IMR-90 (cell line): Measurements from ENCODE around the gene ABR. TPM values are rescaled to one million over a fixed set of nuclear protein-coding genes. Genes with fewer than 3 reads are reported as not detected.

ENCODE experiments used
- ATAC-seq: fragments of 200-7000 bp; cut with Tn5 transposase; 2 replicates; pipeline ENCODE4 v1.9.1; 2020; ENCODE audit warnings: low read depth, mild to moderate bottlenecking, moderate library complexity
- BruUV-seq: library from RNA; stranded (reverse); fragments of 400-500 nt; replicated peaks from 2 replicates; lab custom pipeline; 2021; lab: Mats Ljungman, UMichigan
- CTCF ChIA-PET: fragments of 300-600 bp; formaldehyde crosslinking; extraction: SDS; loops from one replicate; lab custom pipeline; 2021; ENCODE audit warnings: antibody characterized with exemption; lab: Yijun Ruan, JAX
- POLR2A ChIA-PET: fragments of 300-600 bp; sonication (Branson Sonifier 250); formaldehyde crosslinking; loops from one replicate; lab custom pipeline; 2022; ENCODE audit warnings: antibody characterized with exemption; ENCODE audit not compliant: unreplicated experiment; lab: Charles Lee
- DNase-seq: peaks from one replicate; pipeline ENCODE4 v3.0.0; 2013
- H2AFZ ChIP-seq: replicated peaks from 2 replicates; pipeline ENCODE3; 2013; ENCODE audit warnings: low read length, mild to moderate bottlenecking; ENCODE audit not compliant: poor library complexity
- H2AK5ac ChIP-seq: 2 replicates; pipeline ENCODE4 v1.6.1; 2013; ENCODE audit warnings: low read depth, low read length, inconsistent platforms
- H2AK9ac ChIP-seq: replicated peaks from 2 replicates; pipeline ENCODE3; 2013; ENCODE audit warnings: mild to moderate bottlenecking, low read depth, low read length, moderate library complexity; ENCODE audit not compliant: poor library complexity
- H2BK120ac ChIP-seq: 2 replicates; pipeline ENCODE4 v1.6.1; 2013; ENCODE audit warnings: low read depth, low read length, inconsistent platforms
- H2BK15ac ChIP-seq: 3 replicates; pipeline ENCODE4 v1.6.1; 2013; ENCODE audit warnings: low read depth, low read length, inconsistent platforms
- H2BK20ac ChIP-seq: 2 replicates; pipeline ENCODE4 v1.6.1; 2013; ENCODE audit warnings: low read depth, mild to moderate bottlenecking, inconsistent platforms, low read length, moderate library complexity
- H2BK5ac ChIP-seq: 2 replicates; pipeline ENCODE4 v1.6.1; 2013; ENCODE audit warnings: mild to moderate bottlenecking, low read depth, low read length, inconsistent platforms; ENCODE audit not compliant: poor library complexity, severe bottlenecking
- H3K14ac ChIP-seq: replicated peaks from 2 replicates; pipeline ENCODE4 v1.6.1; 2013; ENCODE audit warnings: low read depth, low read length, inconsistent platforms
- H3K18ac ChIP-seq: 2 replicates; pipeline ENCODE4 v1.6.1; 2013; ENCODE audit warnings: low read depth, low read length, control low read depth
- H3K23ac ChIP-seq: 2 replicates; pipeline ENCODE4 v1.6.1; 2013; ENCODE audit warnings: low read depth, low read length, inconsistent platforms
- H3K27ac ChIP-seq: 2 replicates; pipeline ENCODE4 v1.5.1; 2013; ENCODE audit warnings: mild to moderate bottlenecking, control low read depth, low read length; ENCODE audit not compliant: insufficient read depth
- H3K27me3 ChIP-seq: 2 replicates; pipeline ENCODE4 v1.6.1; 2013; ENCODE audit warnings: low read length; ENCODE audit not compliant: control insufficient read depth, insufficient read depth
- H3K36me3 ChIP-seq: 2 replicates; pipeline ENCODE4 v1.6.1; 2013; ENCODE audit warnings: low read length, mixed read lengths; ENCODE audit not compliant: control insufficient read depth, insufficient read depth
- H3K4ac ChIP-seq: 2 replicates; pipeline ENCODE4 v1.6.1; 2013; ENCODE audit warnings: low read depth, low read length, inconsistent platforms
- H3K4me1 ChIP-seq: 2 replicates; pipeline ENCODE4 v1.6.1; 2013; ENCODE audit warnings: low read length, mixed read lengths; ENCODE audit not compliant: control insufficient read depth, insufficient read depth
- H3K4me2 ChIP-seq: 2 replicates; pipeline ENCODE4 v1.6.1; 2013; ENCODE audit warnings: low read depth, mild to moderate bottlenecking, control low read depth, low read length, moderate library complexity
- H3K4me3 ChIP-seq: 2 replicates; pipeline ENCODE4 v1.5.1; 2013; ENCODE audit warnings: low read depth, mild to moderate bottlenecking, control low read depth, low read length, moderate library complexity; ENCODE audit not compliant: insufficient read depth
- H3K56ac ChIP-seq: 2 replicates; pipeline ENCODE4 v1.6.1; 2013; ENCODE audit warnings: low read length, inconsistent platforms; ENCODE audit not compliant: insufficient read depth; ENCODE audit errors: extremely low read depth
- H3K79me1 ChIP-seq, 2 experiments: 2 replicates each; pipeline ENCODE4 v1.6.1; 2013; ENCODE audit warnings: low read length in 2 of 2, inconsistent platforms in 1 of 2, low read depth in 1 of 2
- H3K9ac ChIP-seq: 2 replicates; pipeline ENCODE4 v1.6.1; 2013; ENCODE audit warnings: low read depth, low read length, control low read depth
- H3K9me1 ChIP-seq: 2 replicates; pipeline ENCODE4 v1.6.1; 2013; ENCODE audit warnings: low read length, inconsistent platforms; ENCODE audit not compliant: insufficient read depth
- H3K9me3 ChIP-seq: 2 replicates; pipeline ENCODE4 v1.6.1; 2013; ENCODE audit warnings: low read length; ENCODE audit not compliant: control insufficient read depth, insufficient read depth
- H4K20me1 ChIP-seq: 2 replicates; pipeline ENCODE4 v1.6.1; 2013; ENCODE audit warnings: low read length, inconsistent platforms; ENCODE audit not compliant: insufficient read depth
- H4K5ac ChIP-seq: 2 replicates; pipeline ENCODE4 v1.6.1; 2013; ENCODE audit warnings: mild to moderate bottlenecking, low read depth, low read length, control low read depth
- H4K8ac ChIP-seq, 2 experiments: 2 replicates each; pipeline ENCODE4 v1.6.1; 2013; ENCODE audit warnings: low read depth in 2 of 2, low read length in 2 of 2, control low read depth in 1 of 2, inconsistent platforms in 1 of 2
- H4K91ac ChIP-seq: 2 replicates; pipeline ENCODE4 v1.6.1; 2013; ENCODE audit warnings: low read depth, low read length, inconsistent platforms; ENCODE audit not compliant: insufficient read depth
- BHLHE40 ChIP-seq: fragments of 150-350 bp; IDR thresholded peaks from 2 replicates; pipeline ENCODE4 v1.6.1; 2016; ENCODE audit warnings: mild to moderate bottlenecking, low read depth, low read length
- CEBPB ChIP-seq: IDR thresholded peaks from 2 replicates; pipeline ENCODE4 v1.6.1; 2012; ENCODE audit warnings: low read depth, low read length, improper control_type of control experiment
- CHD1 ChIP-seq: IDR thresholded peaks from 2 replicates; pipeline ENCODE4 v1.6.1; 2012; ENCODE audit warnings: low read depth, low read length, improper control_type of control experiment
- FOS ChIP-seq: fragments of 150-350 bp; IDR thresholded peaks from 2 replicates; pipeline ENCODE4 v1.6.1; 2016; ENCODE audit warnings: low read depth, low read length
- MAFK ChIP-seq: IDR thresholded peaks from 2 replicates; pipeline ENCODE4 v1.6.1; 2012; ENCODE audit warnings: low read depth, low read length, improper control_type of control experiment
- MAZ ChIP-seq: IDR thresholded peaks from 2 replicates; pipeline ENCODE4 v1.6.1; 2012; ENCODE audit warnings: low read depth, mild to moderate bottlenecking, low read length, improper control_type of control experiment, moderate library complexity, borderline replicate concordance
- MXI1 ChIP-seq: IDR thresholded peaks from 2 replicates; pipeline ENCODE4 v1.6.1; 2012; ENCODE audit warnings: low read depth, mild to moderate bottlenecking, low read length, moderate library complexity, borderline replicate concordance
- POLR2A ChIP-seq: IDR thresholded peaks from 2 replicates; pipeline ENCODE4 v1.6.1; 2012; ENCODE audit warnings: mild to moderate bottlenecking, low read depth, low read length
- RFX5 ChIP-seq: IDR thresholded peaks from 2 replicates; pipeline ENCODE4 v1.8.0; 2012; ENCODE audit warnings: low read depth, mild to moderate bottlenecking, low read length, moderate library complexity
- SMC3 ChIP-seq: fragments of 150-350 bp; IDR thresholded peaks from 2 replicates; pipeline ENCODE4 v1.6.1; 2016; ENCODE audit warnings: low read depth, mild to moderate bottlenecking, antibody characterized with exemption, low read length, moderate library complexity
- WGBS, 2 experiments: methylation state at CpG; one replicate each; pipeline versions ENCODE4 v1.1.5 to v1.1.7; 2013; ENCODE audit warnings: missing lambda C conversion rate in 2 of 2; ENCODE audit not compliant: insufficient read length in 1 of 2; ENCODE audit errors: extremely low coverage in 2 of 2; 5-methylcytosine and 5-hydroxymethylcytosine counted together
- dilution Hi-C: fragments of 300-500 bp; cut with HindIII; formaldehyde crosslinking; loops from one replicate; pipeline ENCODE4 v1.14.3; 2018; ENCODE audit warnings: low sequenced_read_pairs; ENCODE audit not compliant: unreplicated experiment
- in situ Hi-C: fragments of 300-500 bp; cut with MboI; formaldehyde crosslinking; loops from 3 replicates; pipeline ENCODE4 v1.14.3; 2019; ENCODE audit warnings: low sequenced_read_pairs, inconsistent platforms, mixed read lengths
- intact Hi-C: fragments of 100-400 bp; cut with micrococcal nuclease; formaldehyde crosslinking; loops from 2 replicates; pipeline ENCODE4 v1.10.0; 2022
- polyA plus RNA-seq, 3 experiments: library from polyadenylated mRNA; depleted of rRNA; stranded (reverse); fragments of >200 nt; gene quantifications; 2 replicates each; pipeline ENCODE4 v1.2.3, GENCODE V29; 2012; ENCODE audit warnings: low replicate concordance in 1 of 3
- total RNA-seq: library from RNA; depleted of rRNA; stranded (reverse); fragments of >200 nt; gene quantifications from 2 replicates; pipeline ENCODE4 v1.2.3, GENCODE V29; 2012
- TF ChIP-seq, protein P1 (sequence below): fragments of 150-350 bp; IDR thresholded peaks from 2 replicates; pipeline ENCODE4 v1.6.1; 2016; ENCODE audit warnings: low read depth, mild to moderate bottlenecking, low read length, moderate library complexity, borderline replicate concordance

ABR gene
- total and polyA plus RNA-seq, 2 of the 4 experiments (the other 2 are of a cell fraction) = 28.3 to 79.7 TPM

DNA sequence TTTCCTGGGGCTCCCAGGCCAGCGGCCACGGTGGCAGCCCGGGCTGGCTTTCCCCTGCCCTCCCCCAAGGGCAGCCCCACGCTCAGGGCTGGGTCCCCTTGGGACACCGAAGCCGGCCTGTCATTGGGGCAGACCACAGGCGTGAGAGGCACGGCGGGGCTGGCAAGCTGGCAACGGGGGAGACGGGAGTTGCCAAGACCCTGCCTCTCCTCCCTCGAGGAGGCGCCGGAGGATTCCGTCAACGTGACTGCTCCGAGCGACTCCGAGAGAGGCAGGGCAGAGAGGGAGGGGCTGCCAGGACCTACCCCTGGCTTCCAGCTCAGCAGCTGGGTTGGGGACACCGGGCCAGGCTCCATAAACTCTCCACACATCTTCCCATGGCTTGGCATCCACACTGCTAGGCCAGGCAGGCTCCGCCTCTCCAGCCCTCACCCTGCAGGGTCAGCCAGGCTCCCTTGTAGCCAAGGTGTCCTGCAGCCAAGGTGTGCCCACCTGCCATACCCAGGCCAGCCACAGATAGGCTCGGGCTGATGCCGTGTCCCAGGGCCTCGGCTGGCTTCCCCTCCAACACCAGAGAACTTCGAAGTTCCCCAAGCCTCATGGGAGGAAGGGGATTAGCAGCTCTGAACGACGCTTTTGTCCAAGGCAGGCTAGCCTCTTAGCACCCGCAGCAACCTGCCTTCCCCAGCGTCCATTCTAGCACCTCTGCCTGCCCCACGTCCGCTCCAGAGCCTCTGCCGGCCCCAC, 157.3 kb downstream of the ABR start:
- H3K18ac ChIP-seq = no peak overlapping the region
- no peak overlapping the region for H3K4me2 ChIP-seq
- no peak overlapping the region for H3K9ac ChIP-seq
- H3K9me1 ChIP-seq = no peaks in the 10 kb centered on the region
- no peak overlapping the region for H2BK120ac ChIP-seq
- no peak overlapping the region for H3K27ac ChIP-seq
- TF ChIP-seq MAZ = no peak
- TF ChIP-seq RFX5 = no peak
- TF ChIP-seq, protein P1, sequence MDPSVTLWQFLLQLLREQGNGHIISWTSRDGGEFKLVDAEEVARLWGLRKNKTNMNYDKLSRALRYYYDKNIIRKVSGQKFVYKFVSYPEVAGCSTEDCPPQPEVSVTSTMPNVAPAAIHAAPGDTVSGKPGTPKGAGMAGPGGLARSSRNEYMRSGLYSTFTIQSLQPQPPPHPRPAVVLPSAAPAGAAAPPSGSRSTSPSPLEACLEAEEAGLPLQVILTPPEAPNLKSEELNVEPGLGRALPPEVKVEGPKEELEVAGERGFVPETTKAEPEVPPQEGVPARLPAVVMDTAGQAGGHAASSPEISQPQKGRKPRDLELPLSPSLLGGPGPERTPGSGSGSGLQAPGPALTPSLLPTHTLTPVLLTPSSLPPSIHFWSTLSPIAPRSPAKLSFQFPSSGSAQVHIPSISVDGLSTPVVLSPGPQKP = no peak
- TF ChIP-seq CHD1 = no peak
- TF ChIP-seq CEBPB = no peak
- TF ChIP-seq MAFK = no peak
- TF ChIP-seq BHLHE40 = no peak
- TF ChIP-seq SMC3 = no peak
- no peak for TF ChIP-seq MXI1
- TF ChIP-seq POLR2A = no peak
- TF ChIP-seq FOS = no peak
- no peaks in the 10 kb centered on the region for H3K27me3 ChIP-seq
- BruUV-seq = no TSS peak
- ATAC-seq (no peak), DNase-seq (no peak)
- H3K56ac ChIP-seq = no peak overlapping the region
- H3K14ac ChIP-seq = no peak overlapping the region
- H2BK5ac ChIP-seq = no peak overlapping the region
- H3K4ac ChIP-seq = no peak overlapping the region
- no peaks in the 10 kb centered on the region; the same call in none of the 2 replicates for H4K20me1 ChIP-seq
- no peak overlapping the region for H2AK5ac ChIP-seq
- peak overlapping the region; percentile 65 for H2AFZ ChIP-seq
- H2BK20ac ChIP-seq = no peak overlapping the region
- intact Hi-C loops = no loop called here
- no peaks in the 10 kb centered on the region for H3K9me3 ChIP-seq
- 70% methylated on average over 4 of the region's 32 CpGs; no CpG with 5 or more reads in 1 of the 2 experiments for whole genome bisulfite sequencing, 2 experiments
- peak overlapping the region; percentile 72 for H2AK9ac ChIP-seq
- H3K23ac ChIP-seq = no peak overlapping the region
- H4K5ac ChIP-seq = no peak overlapping the region
- ChIA-PET POLR2A (no interaction called here), CTCF (no interaction called here)
- H3K79me1 ChIP-seq = peaks cover 0 to 29% of the 10 kb centered on the region in 2 experiments; a peak in 2 of 4 replicates
- no peak overlapping the region for H2BK15ac ChIP-seq
- H3K4me1 ChIP-seq = no peaks in the 10 kb centered on the region; the same call in 1 of the 2 replicates
- dilution Hi-C loops = no loop called here
- peaks cover 2% of the 10 kb centered on the region; the same call in 1 of the 2 replicates for H3K36me3 ChIP-seq
- in situ Hi-C loops = no loop called here
- H3K4me3 ChIP-seq = no peak overlapping the region
- H4K91ac ChIP-seq = no peak overlapping the region
- no peak overlapping the region for H4K8ac ChIP-seq
